Effector memory CD4-positive, alpha-beta T cell (primary cell): ENCODE measurements around the gene TEX53.

Experiments
- DNase-seq, 3 donors: peaks; one replicate each; pipeline ENCODE4 v3.0.0-alpha.2; 2020
- H3K27ac ChIP-seq: 2 replicates; pipeline ENCODE4 v1.7.0; 2013; ENCODE audit warnings: mild to moderate bottlenecking, low read length, moderate library complexity; ENCODE audit not compliant: insufficient read depth, poor library complexity, severe bottlenecking
- H3K27me3 ChIP-seq: replicated peaks from 2 replicates; pipeline ENCODE4 v1.7.0; 2013; ENCODE audit warnings: mild to moderate bottlenecking, low read length; ENCODE audit not compliant: insufficient read depth, control insufficient read depth, poor library complexity, severe bottlenecking
- H3K36me3 ChIP-seq: 2 replicates; pipeline ENCODE4 v1.7.0; 2013; ENCODE audit warnings: mild to moderate bottlenecking, low read length, moderate library complexity; ENCODE audit not compliant: control insufficient read depth, insufficient read depth
- H3K4me1 ChIP-seq: 2 replicates; pipeline ENCODE4 v1.7.0; 2013; ENCODE audit warnings: low read length, mild to moderate bottlenecking; ENCODE audit not compliant: control insufficient read depth, insufficient read depth, poor library complexity, severe bottlenecking
- H3K4me3 ChIP-seq: 2 replicates; pipeline ENCODE4 v1.7.0; 2013; ENCODE audit warnings: low read length, low read depth, mild to moderate bottlenecking; ENCODE audit not compliant: insufficient read depth, poor library complexity, severe bottlenecking
- H3K9me3 ChIP-seq: 2 replicates; pipeline ENCODE4 v1.7.0; 2013; ENCODE audit warnings: mild to moderate bottlenecking, low read length, moderate library complexity; ENCODE audit not compliant: control insufficient read depth

The TEX53 gene

DNA sequence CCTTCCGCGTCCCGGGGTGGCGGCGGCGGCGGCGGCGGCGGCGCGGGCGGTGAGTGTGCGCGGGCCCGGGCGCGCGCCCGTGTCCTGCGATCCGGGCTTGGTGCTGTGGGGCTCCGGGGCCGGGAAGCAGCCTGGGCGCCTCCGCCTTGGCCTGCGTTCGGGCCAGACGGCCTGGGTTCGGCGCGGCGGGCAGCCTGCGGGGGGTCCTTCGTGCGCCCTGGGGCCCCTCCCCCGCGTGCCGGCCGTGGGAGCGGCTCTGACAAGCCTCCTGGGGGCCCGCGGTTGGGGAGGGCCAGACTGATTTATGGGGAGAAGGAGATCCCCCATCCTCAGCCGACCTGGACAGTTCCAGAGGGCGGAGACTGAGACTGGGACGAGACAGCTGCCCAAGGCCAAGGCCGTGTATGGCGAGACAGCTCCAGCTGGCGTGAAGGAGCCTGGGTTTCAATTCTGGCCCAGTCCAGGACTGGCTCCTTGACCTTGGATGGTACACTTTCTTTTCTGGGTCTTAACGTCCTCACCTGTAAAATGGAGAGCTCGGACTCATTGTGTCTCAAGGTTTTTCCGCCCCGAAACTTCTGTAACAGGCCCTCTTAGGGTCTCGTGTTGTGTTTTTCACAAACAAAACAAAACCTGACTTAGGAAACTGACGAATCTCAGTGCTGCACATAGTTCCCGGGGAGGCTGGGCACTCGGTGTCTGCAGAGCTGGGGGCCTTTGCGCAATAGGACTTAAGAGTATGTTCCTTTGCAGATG is 45.9 kb downstream of the TEX53 start:
- H3K36me3 ChIP-seq = no peaks in the 10 kb centered on the region
- peak overlapping the region; percentile 72 for H3K27ac ChIP-seq
- peak overlapping the region; percentile 73 for H3K4me3 ChIP-seq
- no peaks in the 10 kb centered on the region for H3K9me3 ChIP-seq
- peaks cover 14% of the 10 kb centered on the region for H3K4me1 ChIP-seq
- DNase-seq = no peak
- H3K27me3 ChIP-seq = no peaks in the 10 kb centered on the region

DNA sequence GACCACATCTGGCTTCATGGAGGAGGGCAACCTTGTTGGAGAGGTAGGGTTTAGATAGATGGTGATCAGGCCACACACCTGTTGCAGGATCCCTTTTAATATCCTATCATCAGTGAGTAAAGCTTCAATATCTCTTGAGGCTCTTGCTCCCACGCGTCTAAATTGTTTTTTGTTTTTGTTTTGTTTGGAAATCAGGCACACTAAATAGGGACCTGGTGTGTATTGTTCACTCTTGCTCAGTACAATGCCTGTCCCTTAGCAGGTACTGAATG is 49.1 kb downstream of the TEX53 start:
- Histone ChIP-seq H3K36me3 (no peaks in the 10 kb centered on the region), H3K4me1 (peaks cover 14% of the 10 kb centered on the region), H3K27ac (no peak overlapping the region), H3K4me3 (no peak overlapping the region), H3K9me3 (no peaks in the 10 kb centered on the region), H3K27me3 (no peaks in the 10 kb centered on the region)
- no peak for DNase-seq

DNA sequence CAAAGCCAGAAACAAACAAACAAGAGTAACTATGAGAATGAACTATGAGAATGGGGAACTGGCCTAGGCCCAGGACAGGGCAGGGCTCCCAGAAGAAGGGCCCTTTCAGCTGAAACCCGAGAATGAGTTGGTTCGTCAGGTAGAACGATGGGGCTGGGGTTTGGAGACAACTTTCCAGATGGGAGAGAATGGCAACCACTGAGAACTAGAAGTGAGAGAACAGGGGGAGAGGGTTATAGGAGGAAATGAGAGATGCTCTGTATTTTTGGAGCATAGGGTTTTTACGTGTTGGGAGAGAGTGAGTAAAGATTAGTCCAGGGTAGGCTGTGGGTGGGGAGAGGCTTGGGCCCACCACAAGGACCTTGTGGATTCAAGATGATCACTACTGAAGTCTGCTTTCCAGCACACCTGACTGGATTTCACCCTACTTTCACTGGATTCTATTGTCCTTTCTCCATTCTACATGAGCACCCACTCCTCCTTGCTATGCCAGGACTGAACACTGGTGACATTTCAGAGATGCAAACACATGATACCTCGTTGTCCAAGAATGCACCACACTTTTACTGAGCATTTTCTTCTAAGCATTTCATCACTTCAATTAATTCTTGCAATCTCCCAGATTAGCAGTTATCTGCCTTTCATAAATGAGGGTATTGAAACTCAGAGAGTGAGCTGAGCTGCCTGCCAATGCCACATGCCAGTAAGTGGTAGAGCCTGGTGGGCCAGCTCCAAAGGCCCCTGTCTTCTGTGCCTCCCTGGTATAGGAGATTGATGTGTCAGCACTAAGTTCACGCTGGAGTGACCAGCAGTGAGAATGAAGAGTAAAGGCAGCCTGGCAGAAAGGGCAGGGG is 49.7 kb downstream of the TEX53 start:
- no peak for DNase-seq
- no peak overlapping the region for H3K27ac ChIP-seq
- H3K36me3 ChIP-seq = no peaks in the 10 kb centered on the region
- peaks cover 10% of the 10 kb centered on the region for H3K4me1 ChIP-seq
- H3K27me3 ChIP-seq = no peaks in the 10 kb centered on the region
- no peaks in the 10 kb centered on the region for H3K9me3 ChIP-seq
- H3K4me3 ChIP-seq = no peak overlapping the region

DNA sequence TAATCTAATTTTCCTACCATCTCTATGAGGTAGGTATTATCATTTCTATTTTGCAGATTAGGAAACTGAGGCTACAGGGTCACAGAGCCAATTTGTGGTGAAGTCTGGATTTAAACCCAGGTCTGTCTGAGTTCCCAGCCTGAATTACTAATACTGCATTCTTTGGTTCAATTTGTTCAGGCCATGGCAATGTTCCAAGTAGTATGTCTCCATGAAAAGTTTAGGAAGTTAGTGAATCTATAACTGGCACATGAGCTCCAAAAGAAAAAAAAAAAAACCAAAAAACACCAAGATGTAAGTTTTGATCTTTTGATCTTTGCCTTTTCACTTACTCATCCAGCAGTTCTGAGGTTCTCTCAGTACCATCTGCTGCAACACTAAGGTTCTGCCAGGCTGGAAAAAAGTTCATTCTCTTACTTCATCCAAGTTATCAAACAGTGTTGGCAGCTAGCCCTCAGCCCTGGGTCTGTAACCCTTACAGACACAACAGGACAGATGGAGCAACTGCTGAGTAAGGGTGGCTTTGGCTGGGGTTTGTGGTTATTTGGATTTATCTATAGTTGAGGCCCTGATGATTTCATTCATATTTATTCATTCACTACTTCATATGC is 50.9 kb downstream of the TEX53 start:
- Histone ChIP-seq H3K4me3 (no peak overlapping the region), H3K36me3 (no peaks in the 10 kb centered on the region), H3K27ac (no peak overlapping the region), H3K9me3 (peaks cover 6% of the 10 kb centered on the region), H3K27me3 (no peaks in the 10 kb centered on the region), H3K4me1 (no peaks in the 10 kb centered on the region)
- DNase-seq = no peak
